Liver (tissue), 3 donors: Measurements from ENCODE around the gene CIBAR2.

ENCODE experiments used
- ATF3 ChIP-seq: IDR thresholded peaks from 2 replicates; pipeline ENCODE4 v1.6.1; 2016; ENCODE audit warnings: antibody characterized with exemption
- CTCF ChIP-seq: fragments of 150-350 bp; IDR thresholded peaks from 2 replicates; pipeline ENCODE4 v1.5.1; 2017; ENCODE audit warnings: improper control_type of control experiment, low read depth, low read length; ENCODE audit not compliant: missing input control
- GABPA ChIP-seq, 2 donors: IDR thresholded peaks in 1 of 2; conservative IDR thresholded peaks in 1 of 2; 2 replicates each; pipeline ENCODE4 v1.6.1; 2016; ENCODE audit warnings: antibody characterized with exemption in 2 of 2, mild to moderate bottlenecking in 1 of 2, moderate library complexity in 1 of 2
- MAX ChIP-seq: IDR thresholded peaks from 2 replicates; pipeline ENCODE4 v1.6.1; 2016; ENCODE audit warnings: antibody characterized with exemption
- RAD21 ChIP-seq, 2 donors: IDR thresholded peaks; 2 replicates each; pipeline ENCODE4 v1.6.1; 2016; ENCODE audit warnings: antibody characterized with exemption in 2 of 2, mild to moderate bottlenecking in 2 of 2
- REST ChIP-seq: IDR thresholded peaks from 2 replicates; pipeline ENCODE4 v1.6.1; 2016; ENCODE audit warnings: antibody characterized with exemption, mild to moderate bottlenecking
- SP1 ChIP-seq: IDR thresholded peaks from 2 replicates; pipeline ENCODE4 v1.6.1; 2018; ENCODE audit warnings: antibody characterized with exemption, mild to moderate bottlenecking
- TAF1 ChIP-seq: conservative IDR thresholded peaks from 2 replicates; pipeline ENCODE4 v1.6.1; 2016; ENCODE audit warnings: antibody characterized with exemption, mild to moderate bottlenecking
- donor health status: healthy.
- donor health status: healthy.

- TF ChIP-seq CTCF (no peak), REST (no peak), RAD21 (IDR thresholded peaks at IDR 0.05) (no peak), TAF1 (no peak), GABPA (IDR thresholded peaks at IDR 0.05 in 1 of 2, conservative IDR thresholded peaks at IDR 0.05 in 1 of 2) (no peak), MAX (no peak), ATF3 (no peak), SP1 (no peak)
Measured at GRCh38 chr16:85051683-85052082, 60.6 kb downstream of the CIBAR2 start.
